GM21717 (cell line): ENCODE measurements around the gene CCDC154.
"Not testable (repeated sequence)": the region's sequence is repeated elsewhere in the genome, so short reads cannot be mapped to it uniquely, and the experiment has no call there.

Experiments used
- ATAC-seq: cut with Tn5 transposase; IDR thresholded peaks from one replicate; pipeline ENCODE4 v1.9.1; 2021; ENCODE audit warnings: mild to moderate bottlenecking, moderate library complexity; ENCODE audit not compliant: unreplicated experiment

Gene CCDC154

DNA sequence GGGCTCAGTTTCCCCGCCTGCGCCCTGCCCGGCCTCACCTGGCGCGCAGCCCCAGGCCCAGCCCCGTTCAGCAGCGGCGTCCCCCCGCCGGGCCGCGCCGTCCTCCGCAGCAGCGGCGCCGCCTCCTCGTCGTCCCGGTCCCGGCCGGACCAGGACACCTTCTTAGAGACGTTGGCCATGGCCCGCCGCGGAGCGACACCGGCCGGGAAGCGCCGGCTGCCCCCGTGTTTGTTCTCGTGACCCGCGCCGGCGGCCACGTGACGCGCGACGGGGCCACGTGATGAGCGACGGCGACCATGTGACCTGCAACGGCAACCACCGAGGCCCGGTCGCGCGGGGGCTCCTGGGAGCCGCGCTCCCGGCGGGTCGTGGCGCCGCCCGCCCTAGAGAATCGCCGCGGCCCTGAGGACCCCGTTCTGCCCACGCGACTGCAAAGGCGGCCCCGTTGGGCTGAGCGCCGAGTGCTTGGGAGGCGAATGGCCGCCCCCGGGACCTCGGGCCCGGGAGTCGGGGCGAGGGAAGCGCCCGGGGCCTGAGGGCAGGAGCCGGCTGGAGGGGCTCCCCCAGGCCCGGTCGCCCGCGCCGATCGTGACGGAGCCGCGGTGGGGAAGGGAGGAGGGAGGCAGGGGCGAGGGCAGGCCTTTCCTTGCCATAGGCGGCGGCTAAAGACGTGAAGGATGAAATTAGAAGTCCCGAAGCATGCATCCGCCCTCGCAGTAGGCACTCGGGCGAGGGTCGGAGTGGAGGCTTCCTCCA, 30.6 kb upstream of the CCDC154 start, which contains the start of gene CLCN7:
Gene CLCN7 (minus strand): TSS at position 233 of the 756 bp plus-strand sequence. CDS start 54 bp downstream, at position 179.
- ATAC-seq = peak; percentile 71

DNA sequence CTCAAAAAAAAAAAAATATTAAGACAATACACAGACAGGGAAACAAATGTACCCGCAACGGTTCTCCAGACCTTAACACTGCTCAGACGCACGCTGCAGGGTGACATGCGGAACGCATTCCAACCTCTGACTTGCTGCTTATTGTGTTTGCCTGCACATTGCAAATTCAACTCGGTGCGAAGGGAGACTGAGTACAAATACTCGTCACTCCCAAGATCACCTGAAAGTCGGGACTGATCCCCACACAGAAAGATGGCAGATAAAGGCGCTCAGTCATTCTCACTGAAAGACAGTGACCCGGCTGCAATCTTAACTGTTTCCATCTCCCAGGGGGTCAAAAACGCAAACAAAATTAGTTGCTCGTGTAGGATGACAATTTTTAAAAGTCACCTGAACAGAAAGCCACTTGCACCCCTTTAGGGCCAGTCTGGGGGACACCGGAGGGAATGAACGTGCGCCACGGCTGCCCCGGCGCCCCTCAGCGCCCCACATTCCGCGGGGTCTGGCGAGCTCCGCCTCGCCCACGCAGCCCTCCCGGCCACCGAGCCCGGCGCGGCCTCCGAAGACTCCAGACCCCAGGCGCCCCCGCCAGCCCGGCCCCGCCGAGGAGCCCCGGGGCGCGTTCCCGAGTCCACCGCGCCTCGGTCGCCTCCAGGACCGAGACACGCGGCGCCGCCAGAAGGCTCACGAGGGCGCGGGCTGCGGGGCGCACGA, 29.9 kb upstream of the CCDC154 start:
- peak; percentile 12 for ATAC-seq

DNA sequence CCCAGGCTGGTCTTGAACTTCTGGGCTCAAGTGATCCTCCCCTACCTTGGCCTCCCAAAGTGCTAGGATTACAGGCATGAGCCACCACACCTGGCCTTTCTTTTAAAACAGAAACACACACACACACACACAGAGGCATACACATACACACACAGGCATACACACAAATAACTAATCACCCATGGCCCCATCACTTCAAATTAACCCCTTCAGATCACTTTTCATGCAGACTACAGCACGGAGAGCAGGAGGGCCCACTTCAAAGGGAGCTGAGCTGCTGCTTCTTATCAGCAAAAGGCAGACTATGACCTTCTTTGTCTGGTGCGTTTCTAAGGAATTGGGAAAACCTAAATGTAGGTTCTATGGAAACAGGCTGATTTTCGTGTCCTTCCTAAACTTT, 28.6 kb upstream of the CCDC154 start:
- no peak for ATAC-seq

DNA sequence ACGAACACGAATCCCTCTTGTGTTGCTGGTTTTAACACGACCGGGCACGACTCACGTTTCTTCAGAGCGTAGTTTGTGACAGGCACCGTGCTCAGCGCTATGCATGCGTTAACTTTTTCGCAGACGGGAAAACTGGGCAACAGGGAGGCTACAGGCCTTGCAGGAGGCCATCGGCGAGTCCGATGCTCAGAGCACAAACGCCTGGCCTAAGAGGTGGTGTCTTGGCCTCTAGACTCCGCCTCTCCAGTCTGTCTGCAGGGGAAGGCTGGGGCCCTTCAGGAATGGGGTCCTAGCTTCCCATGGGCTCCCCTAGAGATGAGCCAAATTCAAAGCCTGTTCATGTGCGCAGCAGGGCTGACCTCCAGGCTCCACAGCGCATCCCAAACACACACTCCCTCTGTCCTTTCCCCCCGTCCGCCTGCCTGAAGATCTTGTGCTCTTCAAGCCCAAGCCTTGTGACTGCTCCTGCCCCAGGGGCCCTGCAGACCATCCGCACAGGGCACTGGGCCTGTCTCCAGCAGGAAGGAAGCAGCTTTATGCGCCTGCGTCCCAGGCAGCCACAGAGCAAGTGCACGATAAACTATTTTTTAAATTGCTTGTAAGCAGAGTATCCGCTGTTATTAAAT, 27.3 kb upstream of the CCDC154 start:
- ATAC-seq = no peak

DNA sequence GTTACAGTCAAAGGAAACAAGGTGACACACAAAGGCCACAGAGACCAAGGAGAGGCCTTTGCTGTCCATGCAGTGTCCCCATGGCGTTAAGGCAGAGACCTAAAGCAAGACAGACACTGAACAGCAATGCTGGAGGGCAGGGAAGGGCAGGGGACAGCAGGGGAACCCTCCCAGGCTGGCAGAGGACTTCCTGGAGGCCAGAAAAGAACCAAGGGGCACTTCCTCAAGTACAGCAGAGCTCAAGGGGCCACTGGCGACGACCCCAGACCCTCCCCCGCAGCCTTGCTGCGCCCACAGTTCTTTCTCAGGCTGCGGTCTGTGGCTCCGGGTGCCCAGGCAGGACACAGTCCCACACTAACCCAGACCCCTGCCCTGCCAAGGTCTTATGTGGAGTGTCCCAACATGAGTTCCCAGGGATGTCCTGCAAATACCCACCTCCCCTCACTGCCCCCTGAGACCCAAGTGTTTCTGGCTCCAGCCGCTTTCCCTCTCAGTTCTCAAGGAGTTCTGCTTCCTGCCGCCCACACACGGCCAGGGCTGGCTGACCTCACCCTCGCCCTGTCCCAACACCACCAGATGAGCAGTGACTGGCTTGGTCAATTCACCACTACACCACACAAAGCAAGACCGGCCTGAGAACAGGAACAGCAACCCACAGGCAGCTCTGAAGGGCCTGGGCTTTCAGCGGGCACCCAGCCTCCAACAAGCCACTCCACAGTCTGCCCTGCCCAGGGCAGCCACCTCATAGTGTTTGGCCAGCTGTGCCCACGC, 26.3 kb upstream of the CCDC154 start:
- no peak for ATAC-seq

DNA sequence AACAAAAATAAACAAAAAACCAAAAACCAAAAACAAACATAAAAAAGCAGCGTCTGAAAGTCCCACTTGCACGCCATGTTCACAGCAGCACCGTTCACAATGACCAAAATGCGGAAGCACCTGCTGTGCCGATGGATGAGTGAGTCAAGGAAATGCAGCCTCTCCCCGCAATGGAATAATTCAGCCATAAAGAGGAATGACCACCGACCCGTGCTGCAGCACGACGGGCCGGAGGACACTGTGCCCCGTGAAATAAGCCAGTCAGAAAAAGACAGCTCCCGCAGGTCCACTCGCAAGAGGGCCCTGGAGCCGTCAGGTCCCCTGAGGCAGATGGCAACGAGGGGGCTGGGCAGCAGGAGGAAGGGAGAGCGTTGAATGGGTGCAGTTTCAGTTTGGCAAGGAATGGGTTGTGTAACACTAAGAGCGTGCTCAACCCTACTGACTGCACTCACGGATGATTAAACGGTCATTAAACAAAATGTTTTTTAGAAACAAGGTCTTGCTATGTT, 25.4 kb upstream of the CCDC154 start:
- ATAC-seq = no peak

DNA sequence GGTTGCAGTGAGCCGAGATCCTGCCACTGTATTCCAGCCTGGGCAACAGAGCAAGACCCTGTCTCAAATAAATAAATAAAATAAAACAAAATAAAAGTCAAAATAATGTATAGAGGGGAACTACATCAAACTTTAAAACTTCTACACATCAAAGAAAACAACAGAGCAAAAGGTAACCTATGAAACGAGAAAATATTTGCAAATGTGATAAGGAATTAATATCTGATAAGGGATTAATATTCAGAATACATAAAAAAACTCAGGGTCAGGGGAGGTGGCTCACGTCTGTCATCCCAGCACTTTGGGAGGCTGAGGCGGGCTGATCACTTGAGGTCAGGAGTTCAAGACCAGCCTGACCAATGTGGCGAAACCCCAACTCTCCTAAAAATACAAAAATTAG, 24.8 kb upstream of the CCDC154 start:
- not testable (repeated sequence) for ATAC-seq

DNA sequence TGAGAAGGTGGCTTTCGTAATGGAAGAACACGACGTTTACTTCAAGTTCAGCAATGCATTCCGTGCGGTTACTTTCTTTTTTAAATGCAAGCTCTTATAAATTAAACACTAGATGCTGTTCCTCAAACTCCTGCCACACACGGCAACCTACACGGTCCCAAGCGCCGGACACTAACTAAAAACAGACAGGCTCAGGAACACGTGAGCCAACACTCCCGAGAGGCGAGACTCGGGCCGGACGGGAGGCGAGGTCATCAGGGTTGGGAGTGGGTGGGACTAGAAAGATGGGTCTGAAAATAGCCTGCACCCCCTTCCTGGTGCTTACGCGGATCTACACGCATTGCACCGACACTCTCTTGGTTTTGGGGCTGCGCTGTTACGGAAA, 24.1 kb upstream of the CCDC154 start:
- ATAC-seq = no peak

DNA sequence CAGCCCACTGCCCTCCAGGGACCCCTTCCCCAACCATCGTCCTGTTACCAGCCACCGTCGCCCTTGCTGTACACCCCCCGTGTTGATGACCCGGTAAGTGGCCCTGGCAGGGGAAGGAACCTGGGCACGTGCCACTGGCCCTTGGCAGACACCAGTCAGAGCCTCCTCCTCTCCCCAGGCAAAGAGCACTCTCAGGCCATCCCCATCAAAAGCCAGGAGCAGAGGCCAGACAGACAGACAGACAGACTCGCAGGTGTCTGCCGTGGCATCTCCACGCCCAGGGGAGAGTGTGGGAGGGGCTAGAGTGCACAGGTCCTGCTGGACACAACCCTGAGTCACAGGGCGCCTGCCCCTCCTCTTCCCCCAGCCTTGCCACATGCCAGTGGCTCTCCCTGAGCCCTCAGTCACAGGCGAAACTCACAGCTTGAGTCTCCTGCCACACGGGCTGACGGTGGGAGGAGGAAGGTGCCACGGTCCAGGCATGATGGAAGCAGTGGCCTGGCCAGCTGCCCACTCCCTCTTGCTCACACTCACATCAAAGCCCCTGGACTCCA, 22.7 kb upstream of the CCDC154 start:
- no peak for ATAC-seq

DNA sequence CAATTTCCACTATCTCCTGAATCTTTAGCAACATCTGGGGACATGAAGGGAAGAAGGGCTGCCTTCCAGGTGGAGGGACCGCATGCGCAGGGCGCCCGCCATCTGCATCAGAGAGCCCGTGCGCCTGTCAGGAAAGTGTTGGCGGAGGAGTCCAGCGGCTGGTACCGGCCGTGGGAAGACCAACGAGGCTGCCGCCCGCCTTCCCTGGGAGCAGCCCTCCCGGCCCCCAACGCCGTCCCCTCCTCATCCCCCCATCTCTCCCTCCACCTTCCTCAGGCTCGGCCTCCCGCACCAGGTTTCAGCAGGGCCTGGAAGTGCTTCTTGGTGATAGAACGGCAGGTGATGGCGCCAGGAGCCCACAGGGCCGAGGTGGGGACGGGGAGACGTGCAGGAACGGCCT, 21.7 kb upstream of the CCDC154 start:
- no peak for ATAC-seq

DNA sequence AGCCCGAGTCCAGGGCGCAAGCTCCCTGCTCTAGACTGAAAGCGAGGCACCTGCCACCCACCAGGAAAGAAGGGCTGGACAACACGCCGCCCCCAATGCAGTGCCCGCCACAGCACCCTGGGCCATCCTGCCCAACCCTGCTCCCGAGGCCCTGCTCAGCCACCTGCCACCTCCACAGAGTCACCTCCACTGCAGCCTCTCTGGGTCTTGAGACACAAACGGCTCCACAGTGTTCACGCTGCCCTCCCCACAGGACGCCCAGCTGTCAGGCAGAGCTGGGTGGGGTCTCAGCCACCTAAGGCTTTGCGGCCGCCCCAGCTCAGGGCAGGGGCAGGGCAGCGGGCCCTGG, 21.2 kb upstream of the CCDC154 start:
- no peak for ATAC-seq

DNA sequence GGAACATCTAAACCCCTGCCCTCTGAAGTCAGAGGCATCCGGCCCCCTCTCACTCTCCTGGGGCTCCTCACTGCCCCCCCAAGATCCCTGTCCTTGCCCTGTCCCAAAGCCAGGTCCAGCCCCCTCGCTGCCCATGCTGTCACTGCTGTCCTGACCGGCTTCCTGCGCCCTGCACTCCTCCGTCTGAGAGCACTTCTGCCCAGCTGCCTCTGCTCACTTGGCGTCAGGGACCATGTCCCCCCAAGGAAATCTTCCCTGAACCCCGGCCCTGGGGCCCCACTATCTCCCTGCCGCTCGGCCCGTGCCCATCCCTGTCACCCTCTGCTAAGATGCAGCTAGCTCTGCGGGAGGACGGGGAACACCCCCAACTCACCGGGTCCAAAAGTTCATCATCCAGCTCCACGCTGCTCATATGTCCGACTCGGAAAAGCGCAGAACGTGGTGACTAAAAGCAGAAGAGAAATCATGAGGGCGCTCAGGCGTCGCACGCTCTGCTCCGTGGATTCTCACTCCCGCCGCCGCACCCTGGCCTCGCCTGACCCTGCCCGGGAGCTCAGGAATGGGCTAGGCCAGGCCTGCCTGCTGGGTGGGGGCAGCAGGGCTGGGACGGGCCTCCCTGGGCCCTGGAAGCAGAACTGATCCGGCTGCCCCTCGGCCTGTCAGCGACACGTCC, 20.7 kb upstream of the CCDC154 start:
- ATAC-seq = no peak

DNA sequence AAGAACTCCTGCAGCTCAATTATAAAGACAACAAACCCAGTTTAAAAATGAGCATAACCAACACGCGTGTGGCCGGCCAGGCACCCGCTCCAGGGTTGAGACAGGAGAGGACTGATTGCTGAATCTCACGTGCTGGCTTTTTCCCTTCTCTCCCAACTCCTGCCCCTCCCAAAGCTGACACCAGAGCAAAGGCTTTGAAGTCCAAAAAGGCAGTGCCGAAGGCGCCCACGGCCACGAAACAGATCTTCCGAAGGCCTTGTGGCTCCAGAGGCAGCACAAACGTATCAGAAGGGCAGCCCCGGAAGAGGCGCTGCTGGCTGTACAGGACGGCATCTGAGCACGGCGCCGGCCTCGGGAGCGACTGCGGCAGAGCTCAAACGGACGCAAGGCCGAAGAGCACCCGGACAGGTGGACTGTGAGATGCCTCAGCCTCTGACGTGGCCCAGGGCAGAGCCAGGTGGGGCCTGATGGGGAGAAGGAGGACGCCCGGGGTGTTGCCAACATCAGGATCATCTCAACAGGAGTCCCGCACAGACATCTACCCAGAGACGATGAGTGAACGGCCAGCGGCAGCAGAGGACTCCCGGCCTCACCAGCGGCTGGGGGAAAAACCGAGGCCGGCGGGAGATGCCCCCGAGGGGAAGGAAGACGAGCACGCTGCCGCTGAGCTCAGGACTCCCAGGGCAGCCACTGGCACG, 20.0 kb upstream of the CCDC154 start:
- no peak for ATAC-seq

DNA sequence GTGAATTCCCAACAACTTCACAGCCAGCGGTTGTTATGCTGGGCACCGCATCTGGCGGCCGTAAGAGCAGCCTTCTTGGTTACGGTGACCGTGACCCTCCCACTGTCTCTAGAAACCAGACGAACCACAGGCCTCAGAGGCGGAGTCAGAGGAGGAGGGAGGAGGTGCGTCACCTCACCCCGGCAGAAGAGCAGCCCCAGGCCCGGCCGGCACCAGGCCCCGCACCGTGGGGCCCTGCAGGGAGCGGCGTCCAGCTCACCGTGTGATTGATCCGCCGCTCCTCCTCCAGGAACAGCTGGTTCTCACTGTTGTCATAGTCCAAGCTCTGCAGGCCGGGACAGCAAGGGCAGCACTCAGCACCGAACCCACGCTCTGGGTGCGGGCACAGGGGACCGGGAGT, 16.8 kb upstream of the CCDC154 start:
- no peak for ATAC-seq

DNA sequence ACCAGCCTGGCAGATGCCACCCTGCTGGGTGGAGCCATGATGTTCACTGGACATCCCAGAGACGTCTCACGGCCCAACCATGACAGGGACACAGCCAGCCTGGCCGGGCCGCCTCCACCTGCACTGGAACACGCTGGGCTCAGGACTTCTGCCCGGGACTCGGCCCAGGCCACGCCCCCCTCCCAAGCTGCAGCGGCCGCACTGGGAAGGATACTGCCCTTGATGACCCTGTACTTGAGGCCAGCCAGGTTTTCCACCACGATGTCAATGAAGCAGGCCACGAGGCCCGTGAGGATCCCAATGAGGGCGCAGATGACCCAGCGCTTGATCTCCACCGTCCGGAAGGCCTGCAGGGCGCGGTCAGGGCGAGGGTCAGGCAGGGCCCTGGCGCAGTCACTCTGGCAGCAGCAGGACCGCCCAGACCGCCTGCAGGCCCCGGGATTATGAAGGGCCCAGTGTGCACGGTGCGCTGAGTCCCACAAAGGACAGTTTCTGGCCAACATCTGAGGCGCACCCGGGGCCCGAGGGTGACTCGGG, 16.3 kb upstream of the CCDC154 start:
- no peak for ATAC-seq

DNA sequence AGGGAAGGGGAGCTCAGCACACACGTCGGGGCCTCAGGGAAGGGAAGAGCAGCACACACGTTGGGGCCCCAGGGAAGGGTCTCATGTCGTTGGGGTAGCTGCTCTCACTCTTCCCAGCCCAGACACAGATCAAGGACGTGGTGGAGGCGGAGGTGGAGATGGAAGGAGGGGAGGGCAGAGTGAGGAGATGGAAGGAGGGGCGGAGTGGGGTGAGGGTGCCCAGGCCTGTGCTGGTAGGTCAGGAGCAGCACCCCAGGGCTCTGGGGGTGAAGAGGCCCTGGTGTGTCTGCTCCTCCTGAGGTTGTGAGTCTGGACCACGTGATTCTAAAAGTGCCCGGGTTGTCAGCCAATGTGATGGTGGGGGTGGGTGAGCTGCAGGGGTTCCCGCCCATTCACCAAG, 15.6 kb upstream of the CCDC154 start:
- no peak for ATAC-seq

DNA sequence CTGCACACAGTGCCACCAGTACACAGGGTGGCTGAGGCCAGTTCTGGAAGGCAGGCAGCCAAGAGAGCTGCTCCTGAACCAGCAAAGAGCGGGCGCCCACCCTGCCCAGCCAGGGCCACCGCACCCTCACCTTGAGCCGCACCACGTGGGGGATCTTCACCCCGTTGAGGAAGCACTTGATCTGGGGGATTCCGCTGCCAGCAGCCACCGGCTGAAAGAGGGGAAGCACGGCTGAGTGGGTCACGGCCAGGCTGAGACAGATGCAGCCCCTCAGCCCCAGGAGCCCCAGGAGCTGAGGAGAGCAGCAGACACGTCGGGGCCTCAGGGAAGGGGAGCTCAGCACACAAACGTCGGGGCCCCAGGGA, 14.6 kb upstream of the CCDC154 start:
- ATAC-seq = no peak

DNA sequence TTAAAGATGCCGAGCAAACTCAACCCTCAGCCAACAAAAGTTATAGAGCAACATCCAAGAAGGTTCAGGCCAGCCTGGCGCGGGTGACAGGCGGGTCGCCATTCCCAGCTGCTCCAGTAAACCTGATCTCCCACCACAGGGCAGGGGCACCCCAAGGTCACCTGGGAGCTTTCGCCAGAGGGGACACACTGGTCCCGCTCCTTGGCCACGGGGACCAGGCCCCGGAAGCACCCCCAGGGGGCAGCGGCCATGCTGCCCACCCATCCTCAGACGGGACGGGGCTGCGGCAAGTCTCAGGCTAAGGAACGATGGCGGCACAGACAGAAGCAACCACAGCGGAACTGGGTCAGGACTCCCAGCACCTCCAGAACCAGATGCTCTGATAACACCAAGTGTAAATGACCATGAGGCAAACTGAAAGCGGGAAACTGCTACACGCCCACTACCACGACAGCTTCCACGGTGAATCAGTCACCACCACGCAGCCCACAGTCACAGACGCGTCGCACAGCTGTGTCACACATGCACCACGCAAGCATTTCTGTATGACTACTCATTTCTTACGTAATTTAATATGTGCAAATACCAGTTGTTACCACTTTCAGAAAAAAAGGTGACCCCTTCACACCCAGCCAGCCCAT, 14.1 kb upstream of the CCDC154 start:
- ATAC-seq = no peak
